HG03565 (cell line): ENCODE data around the gene CENPL.
"Not testable (repeated sequence)": the region's sequence is repeated elsewhere in the genome, so short reads cannot be mapped to it uniquely, and the experiment has no call there.

Experiments
- ATAC-seq: cut with Tn5 transposase; IDR thresholded peaks from one replicate; pipeline ENCODE4 v1.9.1; 2021; ENCODE audit warnings: mild to moderate bottlenecking, moderate library complexity; ENCODE audit not compliant: unreplicated experiment

Gene CENPL

DNA sequence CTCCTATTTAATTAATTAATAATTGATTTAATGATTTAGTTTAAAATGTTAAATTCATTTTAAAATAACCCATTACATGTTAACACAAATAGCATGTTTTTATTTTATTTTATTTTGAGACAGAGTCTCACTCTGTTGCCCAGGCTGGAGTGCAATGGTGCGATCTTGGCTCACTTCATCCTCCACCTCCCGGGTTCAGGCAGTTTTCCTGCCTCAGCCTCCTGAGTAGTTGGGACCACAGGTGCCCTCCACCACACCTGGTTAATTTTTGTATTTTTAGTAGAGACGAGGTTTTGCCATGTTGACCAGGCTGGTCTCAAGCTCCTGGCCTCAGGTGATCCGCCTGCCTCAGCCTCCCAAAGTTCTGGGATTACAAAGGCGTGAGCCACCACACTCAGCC lies 34.9 kb upstream of the CENPL start:
- not testable (repeated sequence) for ATAC-seq

DNA sequence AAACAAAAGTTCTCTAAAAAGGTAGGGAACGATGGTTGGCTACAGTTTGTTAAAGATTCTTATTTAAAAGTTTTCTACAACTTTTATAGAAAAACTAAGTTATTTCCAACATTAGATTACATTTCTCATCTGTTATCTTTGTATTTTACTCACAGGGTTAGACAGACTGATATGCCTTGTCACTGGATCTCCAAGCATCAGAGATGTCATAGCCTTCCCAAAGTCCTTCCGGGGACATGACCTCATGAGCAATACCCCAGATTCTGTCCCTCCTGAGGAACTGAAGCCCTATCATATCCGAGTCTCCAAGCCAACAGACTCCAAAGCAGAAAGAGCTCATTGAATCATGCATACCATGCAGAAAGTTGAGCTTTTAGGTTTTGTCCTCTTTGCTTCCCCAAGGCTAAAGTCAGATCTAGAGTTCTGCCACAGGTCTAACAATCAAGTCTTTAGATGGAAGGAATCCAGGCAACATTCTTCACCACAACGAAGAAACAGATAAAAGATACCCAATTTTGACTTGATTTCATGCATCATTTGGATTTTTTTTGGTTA lies 32.8 kb upstream of the CENPL start:
- no peak for ATAC-seq

DNA sequence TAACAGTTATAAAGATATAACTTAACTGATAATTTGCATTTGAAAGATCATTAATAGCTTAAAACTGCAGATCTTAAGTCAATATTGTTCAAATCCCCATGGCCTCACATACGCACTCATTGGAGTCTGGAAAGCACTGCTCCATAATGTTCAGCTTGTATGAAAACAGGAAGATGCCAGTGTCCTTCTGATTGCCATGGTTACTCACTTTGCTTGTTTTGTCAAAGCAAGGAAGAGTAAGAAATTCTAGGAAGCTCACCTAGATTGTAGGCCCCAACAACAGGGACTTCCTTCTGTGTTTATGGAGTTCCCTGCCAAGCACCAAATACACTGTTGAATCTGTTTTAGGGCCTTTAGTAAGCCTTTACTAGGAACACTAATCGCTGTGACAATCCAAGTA lies 32.2 kb upstream of the CENPL start:
- ATAC-seq: no peak

DNA sequence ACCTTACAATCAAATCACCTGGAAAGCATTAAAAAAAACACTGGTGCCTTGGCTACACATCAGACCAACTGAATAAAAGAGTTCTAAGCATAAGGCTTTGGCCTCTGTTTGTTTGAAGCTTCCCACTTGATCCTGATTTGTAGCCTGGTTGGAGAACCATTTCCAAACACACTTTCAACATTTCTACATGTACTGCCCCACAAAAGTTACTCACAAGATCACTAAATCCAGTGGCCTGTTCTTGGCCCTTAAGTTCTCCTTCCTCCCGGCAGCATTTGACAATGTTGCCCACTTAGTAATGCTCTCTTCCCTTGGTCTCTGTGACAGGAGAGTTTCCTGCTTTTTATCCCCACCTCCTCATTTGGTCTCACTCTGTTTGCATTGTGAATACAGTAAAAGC lies 31.3 kb upstream of the CENPL start:
- ATAC-seq: no peak

DNA sequence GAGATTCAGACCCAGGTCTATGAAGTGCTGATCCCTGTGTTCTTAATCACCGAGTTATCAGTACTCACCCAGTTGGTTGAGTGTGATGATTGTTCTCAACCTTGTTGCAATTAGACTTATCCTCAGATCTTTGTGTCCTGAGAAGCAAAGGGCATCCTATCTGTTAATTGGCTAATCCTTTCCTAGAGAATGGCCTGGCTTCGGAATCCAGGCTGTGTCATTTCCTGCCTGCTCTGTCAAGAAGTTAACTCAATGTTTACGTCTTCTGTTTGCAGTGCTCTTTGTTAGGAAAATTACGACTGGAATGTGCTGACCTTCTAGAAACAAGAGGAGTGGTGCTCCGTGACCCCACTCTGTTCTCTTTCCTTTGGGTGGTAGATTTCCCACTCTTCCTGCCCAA lies 28.4 kb upstream of the CENPL start:
- ATAC-seq: no peak

DNA sequence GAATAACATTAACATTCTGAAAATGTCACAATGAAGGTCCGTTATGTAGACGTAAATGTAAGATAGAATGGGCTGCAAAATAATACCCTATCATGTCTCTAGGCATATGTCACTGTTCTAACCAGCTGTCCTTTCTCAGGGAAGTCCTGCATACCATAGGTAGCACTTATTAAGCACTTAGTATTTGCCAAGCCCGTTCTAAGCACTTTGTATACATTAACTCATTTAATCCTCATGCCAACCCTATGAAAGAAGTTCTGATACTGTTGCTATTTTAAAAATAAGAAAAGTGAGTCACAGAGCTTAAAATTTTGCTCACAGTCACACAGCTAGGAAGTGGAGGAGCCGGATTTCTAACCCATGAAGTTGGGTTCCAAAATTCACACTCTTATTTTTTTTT lies 27.4 kb upstream of the CENPL start:
- ATAC-seq: no peak

DNA sequence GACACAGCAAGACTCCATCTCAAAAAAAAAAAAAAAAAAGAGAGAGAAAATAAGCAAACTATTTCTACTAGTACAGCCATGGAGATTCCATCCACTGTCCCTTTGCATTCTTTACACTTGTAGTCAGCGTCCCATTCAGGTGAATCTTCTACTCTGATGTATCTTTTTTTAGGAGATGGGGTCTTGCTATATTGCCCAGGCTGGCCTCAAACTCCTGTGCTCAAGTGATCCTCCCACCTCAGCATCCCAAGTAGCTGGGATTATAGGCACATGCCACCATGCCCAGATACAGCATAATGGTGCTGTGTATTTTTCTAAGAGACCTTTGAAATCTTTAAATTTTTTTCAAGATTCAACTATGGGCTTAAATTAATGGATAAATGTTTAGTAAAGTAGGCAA lies 8.1 kb upstream of the CENPL start:
- no peak for ATAC-seq

DNA sequence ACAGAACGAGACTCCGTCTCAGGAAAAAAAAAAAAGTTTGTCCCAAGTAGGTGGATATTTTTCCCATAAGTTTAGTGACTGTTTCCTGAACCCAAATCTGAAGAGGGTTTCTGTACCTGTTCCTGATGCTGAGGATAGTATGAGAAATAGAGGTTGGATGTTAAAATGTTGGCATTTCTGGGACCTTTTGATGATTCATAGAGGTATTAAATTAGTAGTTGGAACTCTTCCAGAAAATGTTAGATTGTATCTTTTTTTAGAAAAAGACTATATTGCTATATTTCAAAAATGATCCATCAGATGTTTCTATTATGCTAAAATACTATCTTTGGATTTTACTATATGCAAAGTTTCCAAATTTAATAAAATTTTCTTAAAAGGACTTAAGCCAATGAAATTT lies 2.9 kb upstream of the CENPL start:
- ATAC-seq: no peak

DNA sequence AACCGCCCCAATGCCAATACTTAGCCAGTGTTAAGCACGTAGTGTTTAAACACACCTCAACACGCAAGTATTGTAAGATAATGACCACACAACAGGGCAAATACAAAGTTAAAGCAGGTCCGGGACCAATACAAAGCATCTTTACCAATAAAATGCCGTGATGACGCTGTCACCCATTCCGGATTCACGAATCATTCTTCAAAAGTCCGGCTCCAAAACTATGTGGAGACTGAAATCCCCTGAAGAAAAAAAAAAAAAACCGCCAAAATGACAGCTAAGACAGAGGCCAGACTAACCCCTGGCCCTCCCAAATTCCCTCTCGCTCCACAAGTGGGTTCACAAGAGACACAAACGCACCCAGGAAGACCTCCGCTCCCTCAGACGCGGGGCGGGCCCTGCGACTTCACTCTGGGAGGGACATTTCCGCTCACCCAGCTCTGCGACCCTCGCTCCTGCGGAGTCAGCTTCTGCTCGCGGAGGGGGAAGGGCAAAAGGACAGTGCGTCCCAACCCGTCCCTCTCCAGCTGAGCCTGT lies 835 bp downstream of the CENPL start:
- ATAC-seq: peak; percentile 21

DNA sequence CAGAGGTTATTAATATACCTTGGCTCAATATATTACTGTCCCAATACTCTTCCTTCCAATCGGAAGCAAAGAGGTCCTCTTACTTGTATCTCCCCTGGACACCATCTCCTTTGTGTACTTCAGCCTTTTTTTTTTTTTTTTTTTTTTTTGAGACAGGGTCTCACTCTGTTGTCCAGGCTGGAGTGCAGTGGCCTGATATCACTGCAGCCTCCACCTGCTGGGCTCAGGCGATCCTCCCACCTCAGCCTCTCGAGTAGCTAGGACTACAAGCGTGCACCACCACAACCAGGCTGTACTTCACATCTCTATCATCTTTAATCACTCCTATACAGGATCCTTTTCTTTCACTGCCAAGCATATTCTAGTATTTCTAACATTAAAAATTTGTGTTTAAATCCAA lies 3.0 kb downstream of the CENPL start:
- ATAC-seq: no peak

DNA sequence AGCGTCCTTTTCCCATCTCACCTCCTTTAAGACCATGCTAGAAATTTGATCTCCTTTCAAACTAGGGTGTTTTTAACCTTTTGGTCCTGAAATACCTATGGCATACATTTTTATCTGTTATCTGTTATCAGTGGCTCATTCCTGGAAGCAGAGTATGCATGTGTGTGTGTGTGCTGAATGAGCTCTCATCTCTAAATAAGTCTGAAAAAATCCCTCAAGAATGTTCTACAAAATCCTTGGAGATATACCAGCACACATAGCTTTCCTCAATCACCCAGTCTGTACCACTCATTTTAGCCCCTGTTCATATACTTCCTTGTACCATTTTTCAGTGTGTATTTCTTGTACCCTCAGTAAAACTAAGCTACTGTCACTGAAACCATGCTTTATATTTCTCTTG lies 6.2 kb downstream of the CENPL start:
- ATAC-seq: no peak

DNA sequence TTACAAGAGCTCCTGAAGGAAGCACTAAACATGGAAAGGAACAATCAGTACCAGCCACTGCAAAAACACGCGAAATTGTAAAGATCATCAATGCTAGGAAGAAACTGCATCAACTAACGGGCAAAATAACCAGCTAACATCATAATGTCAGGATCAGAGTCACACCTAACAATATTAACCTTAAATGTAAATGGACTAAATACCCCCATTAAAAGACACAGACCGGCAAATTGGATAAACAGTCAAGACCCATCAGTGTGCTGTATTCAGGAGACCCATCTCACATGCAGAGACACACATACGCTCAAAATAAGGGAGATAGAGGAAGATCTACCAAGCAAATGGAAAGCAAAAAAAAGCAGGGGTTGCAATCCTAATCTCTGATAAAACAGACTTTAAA lies 11.0 kb downstream of the CENPL start:
- ATAC-seq: not testable (repeated sequence)

DNA sequence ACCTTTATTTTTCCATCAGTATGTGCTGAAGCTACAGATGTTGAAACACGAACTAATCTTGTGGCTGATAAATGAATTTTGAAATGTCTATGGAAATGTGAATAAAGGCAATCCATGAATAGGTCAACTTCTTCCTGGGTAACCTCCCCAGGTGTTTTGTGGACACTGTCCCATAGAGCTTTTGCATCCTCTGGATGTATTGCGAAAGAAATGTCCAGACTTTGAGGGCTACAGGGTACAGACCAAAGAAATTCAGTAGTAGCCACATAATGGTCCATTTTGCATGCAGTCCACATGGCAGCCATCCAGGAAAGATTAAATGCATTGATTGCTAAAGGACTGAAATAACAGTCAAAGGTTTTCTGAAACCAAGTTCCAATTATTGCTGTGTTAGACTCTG lies 21.7 kb downstream of the CENPL start:
- ATAC-seq: no peak

DNA sequence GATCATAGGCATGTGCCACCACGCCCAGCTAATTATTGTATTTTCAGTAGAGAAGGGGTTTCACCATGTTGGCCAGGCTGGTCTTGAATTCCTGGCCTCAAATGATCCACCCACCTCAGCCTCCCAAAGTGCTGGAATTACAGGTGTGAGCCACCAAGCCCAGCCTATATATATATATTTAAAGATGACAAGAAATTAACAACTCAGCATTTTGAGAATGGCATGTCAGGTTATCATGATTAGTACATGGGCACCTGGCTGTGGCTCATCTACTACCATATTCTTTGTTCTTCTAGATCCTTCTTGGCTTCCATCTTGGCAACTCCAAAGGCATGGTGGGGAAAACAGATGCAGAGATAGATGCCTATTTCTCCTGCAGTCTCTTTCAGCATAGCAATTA lies 24.7 kb downstream of the CENPL start:
- ATAC-seq: not testable (repeated sequence)

DNA sequence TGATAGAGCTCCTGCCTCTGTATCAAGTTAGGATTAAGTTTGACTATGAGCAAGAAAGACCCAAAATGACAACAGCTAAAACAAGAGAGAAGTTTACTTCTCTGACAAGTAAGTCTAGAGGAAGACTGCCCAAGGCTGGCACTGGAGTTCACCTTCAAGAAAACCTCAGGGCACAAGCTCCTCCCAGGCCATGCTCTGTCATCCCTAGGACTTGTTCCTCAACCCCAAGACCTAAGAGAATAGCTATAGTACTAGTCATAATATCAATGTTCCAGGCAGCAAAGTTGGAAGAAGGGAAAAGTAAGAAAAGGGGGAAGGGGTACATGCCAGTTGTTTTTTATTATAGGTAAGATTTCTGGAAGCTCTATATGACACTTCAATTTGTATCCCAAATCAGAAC lies 26.6 kb downstream of the CENPL start:
- ATAC-seq: no peak

DNA sequence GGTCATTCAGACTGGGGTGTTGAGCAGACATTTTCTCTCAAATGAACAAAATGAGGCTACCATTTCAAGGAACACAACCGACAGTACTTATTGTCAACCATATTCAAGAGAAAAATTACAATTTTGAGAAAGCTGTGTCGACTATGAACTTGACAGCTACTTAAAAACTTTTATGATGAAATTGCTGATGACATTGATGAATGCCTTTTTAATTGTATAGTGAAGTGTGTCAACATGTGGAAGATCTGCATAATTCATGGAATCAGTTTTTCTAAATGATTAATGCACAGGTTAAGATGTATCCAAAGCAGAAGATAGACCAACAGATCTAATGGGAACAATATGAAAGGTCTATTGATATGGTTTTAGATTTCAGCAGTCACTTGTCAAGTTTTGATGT lies 34.8 kb downstream of the CENPL start:
- no peak for ATAC-seq

DNA sequence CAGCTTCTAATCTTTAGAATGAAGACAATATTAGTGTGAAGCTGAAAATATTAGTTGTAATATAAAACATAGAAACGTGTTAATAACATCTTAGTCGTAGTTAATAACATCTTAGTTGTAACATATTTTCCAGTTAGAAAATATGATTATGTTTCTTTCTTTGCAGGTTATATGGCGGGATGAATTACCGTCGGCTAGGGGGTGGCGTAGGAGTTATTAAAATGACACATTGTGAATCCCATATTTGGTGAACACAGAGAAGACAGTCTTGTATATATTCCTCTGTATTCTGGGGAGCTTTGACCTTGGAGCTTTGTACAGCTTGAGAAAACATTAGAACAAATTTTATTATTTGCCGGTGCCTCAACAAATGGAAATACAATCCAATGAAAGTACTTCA lies 39.7 kb downstream of the CENPL start:
- no peak for ATAC-seq

DNA sequence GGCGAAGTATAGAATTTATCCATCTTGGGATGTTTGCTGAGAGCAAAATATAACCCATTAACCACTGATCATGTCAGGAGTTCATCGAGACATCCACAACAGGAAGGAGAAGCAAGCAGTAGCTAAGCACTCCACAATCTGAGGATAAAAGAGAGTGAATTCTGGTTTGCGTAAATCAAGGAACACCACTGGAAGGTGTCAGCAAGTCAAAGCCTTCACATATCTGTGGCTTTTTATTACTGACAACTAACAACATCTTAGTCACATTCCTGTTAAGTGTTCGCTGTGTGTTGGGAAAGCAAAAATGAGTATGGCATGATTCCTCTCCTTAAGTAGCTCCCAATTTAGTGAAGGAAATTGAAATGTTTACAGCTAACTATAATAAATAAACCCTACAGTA lies 44.7 kb downstream of the CENPL start:
- no peak for ATAC-seq

DNA sequence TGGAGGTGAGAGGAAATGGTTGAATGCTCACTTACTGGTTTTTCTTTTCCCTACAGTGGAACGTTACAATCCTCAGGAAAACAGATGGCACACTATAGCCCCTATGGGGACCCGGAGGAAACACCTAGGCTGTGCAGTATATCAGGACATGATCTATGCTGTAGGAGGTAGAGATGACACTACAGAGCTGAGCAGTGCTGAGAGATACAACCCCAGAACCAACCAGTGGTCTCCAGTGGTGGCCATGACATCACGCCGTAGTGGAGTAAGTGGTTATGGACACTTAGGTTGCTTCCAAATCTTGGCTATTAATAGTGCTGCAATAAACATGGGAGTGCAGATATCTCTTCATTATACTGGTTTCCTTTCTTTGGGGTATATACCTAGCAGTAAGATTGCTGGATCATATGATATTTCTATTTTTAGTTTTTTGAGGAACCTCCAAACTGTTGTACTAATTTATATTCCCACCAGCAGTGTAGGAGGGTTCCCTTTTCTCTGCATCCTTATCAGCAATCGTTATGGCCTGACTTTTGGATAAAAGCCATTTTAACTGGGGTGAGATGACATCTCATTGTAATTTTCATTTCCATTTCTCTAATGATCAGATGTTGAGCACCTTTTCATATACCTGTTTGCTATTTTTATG lies 49.0 kb downstream of the CENPL start:
- ATAC-seq: no peak

DNA sequence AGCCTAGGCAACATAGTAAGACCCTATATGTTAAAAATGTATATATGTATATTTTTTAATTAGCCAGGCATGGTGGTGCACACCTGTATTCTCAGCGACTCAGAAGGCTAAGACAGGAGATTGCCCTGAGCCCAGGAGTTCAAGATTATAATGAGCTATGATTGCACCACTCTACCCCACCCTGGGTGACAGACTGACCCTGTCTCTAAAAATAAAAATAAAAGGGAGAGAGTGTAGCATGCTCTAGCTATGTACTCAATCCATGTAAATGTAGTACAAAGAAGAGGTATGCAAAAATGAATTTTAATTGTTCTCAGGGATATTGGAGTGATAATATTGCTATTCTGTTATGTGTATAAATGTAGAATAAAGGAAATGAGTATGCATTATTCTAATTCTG lies 53.1 kb downstream of the CENPL start:
- no peak for ATAC-seq

DNA sequence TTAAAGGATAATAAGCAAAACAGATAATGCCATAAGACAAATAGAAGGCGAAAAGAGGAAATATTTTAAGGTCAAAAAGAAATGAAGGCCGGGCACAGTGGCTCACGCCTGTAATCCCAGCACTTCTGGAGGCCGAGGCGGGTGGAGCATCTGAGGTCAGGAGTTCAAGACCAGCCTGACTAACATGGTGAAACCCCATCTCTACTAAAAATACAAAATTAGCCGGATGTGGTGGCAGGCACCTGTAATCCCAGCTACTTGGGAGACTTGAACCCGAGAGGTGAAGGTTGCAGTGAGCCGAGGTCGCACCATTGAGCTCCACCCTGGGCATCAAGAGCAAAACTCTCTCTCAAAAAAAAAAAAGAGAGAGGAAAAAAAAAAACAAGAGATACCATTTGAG lies 54.4 kb downstream of the CENPL start:
- ATAC-seq: not testable (repeated sequence)

DNA sequence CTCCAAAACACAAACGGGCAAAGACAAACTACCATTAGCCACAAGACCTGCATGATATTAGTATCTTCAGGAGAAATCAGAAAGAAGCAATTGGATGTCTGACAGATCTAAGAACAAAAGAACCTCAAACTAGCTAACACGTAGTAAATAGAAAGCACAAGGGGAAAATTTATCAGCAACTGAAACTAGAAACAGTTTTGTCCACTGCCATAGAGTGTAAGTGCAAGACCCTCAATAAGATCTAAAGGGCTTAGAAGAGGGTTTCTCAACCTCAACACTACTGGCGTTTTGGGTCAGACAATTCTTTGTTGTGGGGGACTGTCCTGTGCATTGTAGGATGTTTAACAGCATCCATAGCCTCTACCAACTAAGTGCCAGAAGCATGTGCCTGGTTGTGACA lies 55.9 kb downstream of the CENPL start:
- no peak for ATAC-seq

DNA sequence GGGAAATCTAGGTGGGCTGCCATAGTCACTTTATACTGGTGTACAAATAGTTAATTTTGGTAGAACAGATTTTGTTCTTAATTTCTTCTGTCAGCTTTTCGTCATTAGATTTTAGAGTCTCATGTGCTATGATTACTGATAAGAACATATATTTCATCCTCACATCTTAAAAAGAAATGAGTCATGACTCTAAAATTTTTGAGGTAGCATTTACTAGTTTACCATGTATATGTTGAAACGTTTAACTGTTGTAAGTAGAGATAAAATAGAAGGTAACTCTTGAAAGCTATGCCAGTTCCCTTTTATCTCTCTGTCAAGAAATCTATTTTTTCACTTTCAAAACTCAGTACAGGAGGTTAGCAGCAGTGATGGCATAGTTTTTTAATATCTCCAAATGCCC lies 56.5 kb downstream of the CENPL start:
- no peak for ATAC-seq
